Epithelial cell of esophagus (primary cell): ENCODE results near the gene EHMT1.

Source experiments
- DNase-seq: peaks from one replicate; pipeline ENCODE4 v3.0.0; 2010; ENCODE audit warnings: low read depth
- H3K4me3 ChIP-seq: 2 replicates; pipeline ENCODE4 v1.5.1; 2011; ENCODE audit warnings: mild to moderate bottlenecking, low read length, control low read depth
- TF ChIP-seq, protein P1 (sequence below): IDR thresholded peaks from 2 replicates; pipeline ENCODE4 v1.5.1; 2011; ENCODE audit warnings: low read depth, mild to moderate bottlenecking, low read length, control low read depth, inconsistent platforms; ENCODE audit not compliant: insufficient read depth; ENCODE audit errors: missing control alignments

Gene EHMT1

DNA sequence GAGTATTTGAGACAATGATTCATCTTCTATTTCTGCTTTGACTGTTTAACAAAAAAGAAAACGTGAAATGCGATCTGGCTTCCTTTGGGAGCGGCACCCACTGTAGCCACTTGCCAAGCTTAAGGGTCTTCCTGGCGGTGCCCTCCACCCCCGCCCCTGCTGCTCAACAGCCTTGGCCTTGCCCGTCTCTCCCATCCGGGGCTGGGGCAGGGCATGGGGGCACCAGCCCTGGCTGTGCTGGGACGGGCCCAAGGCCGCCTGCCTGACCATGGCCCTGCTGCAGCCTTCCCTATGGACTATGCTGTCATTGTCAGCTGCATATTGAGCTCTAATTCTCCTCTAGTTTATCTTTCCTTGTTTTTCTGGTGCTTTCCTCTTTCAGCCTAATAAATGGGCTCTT, 143.0 kb downstream of the EHMT1 start:
- H3K4me3 ChIP-seq = no peak overlapping the region
- no peak for DNase-seq
- TF ChIP-seq, protein P1, sequence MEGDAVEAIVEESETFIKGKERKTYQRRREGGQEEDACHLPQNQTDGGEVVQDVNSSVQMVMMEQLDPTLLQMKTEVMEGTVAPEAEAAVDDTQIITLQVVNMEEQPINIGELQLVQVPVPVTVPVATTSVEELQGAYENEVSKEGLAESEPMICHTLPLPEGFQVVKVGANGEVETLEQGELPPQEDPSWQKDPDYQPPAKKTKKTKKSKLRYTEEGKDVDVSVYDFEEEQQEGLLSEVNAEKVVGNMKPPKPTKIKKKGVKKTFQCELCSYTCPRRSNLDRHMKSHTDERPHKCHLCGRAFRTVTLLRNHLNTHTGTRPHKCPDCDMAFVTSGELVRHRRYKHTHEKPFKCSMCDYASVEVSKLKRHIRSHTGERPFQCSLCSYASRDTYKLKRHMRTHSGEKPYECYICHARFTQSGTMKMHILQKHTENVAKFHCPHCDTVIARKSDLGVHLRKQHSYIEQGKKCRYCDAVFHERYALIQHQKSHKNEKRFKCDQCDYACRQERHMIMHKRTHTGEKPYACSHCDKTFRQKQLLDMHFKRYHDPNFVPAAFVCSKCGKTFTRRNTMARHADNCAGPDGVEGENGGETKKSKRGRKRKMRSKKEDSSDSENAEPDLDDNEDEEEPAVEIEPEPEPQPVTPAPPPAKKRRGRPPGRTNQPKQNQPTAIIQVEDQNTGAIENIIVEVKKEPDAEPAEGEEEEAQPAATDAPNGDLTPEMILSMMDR = no peak

DNA sequence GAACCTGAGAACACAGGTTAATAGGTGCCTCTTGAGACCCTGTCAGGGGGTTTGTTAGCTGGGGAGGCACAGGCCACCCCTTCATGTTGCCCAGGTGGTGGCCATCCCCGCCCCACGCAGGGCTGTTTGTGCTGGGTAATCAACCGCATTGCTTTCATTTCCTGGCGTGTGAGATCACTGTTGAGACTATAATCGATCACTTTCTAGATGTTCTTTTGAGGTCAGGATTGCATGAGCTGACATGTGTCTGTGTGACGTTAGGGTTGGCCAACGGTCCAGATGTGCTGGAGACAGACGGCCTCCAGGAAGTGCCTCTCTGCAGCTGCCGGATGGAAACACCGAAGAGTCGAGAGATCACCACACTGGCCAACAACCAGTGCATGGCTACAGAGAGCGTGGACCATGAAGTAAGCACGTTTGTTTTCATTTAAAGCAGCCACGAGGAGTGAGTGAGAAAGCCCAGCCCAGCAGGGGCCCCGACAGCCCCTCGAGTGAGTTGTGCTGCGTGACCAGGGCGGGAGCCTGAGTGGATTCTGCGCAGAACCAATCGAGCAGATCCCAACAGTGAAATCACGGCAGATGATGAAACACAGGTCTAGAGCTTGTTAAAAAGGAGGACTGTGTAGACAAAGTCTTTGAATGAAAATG, 143.7 kb downstream of the EHMT1 start:
- DNase-seq = no peak
- H3K4me3 ChIP-seq = no peak overlapping the region
- TF ChIP-seq, protein P1 = no peak

DNA sequence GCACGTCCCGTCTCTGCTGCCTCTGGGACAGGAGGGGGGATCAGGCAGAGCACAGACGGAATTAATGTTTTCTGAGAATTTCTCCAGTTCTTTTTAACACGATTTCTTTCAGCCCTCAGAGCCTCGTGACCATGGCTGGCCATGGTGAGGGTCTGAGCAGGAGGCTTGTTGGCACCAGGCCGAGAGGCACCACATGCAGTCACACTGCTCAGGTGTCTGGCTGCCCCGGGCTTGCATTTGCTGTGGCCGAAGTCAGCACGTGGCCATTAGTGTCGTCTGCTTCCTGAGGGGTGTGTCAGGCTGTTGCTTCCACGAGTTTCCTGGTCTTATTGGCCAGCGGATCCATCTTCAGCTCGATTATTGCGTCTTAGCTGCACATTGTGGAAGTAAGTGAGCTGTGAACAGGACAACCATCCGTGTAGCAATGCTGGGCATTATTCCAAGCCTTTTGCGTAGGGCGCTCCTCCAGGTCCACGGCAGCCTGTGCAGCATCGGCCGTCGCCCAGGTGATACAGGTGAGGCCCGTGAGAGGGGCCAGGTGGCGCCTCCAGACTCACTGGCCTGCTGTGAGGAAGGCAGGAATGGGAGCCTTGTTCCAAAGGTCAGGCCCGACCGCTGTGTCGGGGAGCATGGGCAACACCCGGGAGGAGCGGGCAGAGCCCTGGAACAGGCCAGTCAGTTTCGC, 144.6 kb downstream of the EHMT1 start:
- TF ChIP-seq, protein P1 = no peak
- no peak for DNase-seq

DNA sequence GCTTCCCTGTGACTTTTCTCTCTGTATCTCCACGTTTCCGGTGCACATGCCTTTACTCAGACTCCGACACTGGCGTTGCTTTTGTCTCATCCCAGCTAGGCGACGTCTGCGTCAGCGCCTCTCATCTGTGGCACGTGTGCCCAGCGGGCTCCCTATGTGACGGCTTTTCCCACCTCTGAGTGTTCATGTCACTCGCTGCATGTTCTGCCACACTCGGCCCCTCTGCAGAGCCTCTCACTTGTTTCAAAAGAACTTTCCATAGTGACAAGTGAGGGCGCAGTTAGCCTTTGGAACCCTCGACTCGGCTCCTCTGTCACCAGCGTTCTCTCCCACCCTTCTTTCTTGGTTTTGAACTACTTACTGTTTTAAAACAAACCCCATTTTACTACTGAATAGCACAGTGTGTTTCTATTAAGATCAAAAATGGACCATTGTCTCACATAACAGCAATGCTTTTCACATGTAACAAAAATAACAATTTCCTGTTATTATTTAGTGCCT, 145.4 kb downstream of the EHMT1 start:
- TF ChIP-seq, protein P1 = no peak
- DNase-seq = no peak
- H3K4me3 ChIP-seq = no peak overlapping the region

More for the DNA sequence above, 144.6 kb downstream of the EHMT1 start:
- no peak overlapping the region for H3K4me3 ChIP-seq

DNA sequence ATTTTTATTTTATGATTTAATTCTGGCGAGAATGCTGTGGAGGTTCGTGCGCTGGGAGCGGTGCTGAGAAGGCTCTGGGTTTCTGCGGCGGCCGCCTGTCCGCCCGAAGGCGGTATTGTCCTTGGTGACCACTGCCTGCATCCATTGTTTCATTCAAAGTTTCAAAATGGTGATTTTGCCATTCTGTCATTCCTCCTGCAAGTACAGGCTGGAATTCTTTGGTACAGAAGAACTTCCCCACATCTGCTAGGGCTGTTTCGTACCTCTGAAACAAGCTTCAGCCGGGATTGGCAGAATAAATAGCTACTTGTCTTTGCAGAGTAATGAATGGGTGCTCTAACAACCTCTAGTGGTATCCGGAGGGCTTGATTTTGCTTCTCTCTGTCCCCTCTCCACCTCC, 146.2 kb downstream of the EHMT1 start:
- no peak overlapping the region for H3K4me3 ChIP-seq
- TF ChIP-seq, protein P1 = no peak
- no peak for DNase-seq

DNA sequence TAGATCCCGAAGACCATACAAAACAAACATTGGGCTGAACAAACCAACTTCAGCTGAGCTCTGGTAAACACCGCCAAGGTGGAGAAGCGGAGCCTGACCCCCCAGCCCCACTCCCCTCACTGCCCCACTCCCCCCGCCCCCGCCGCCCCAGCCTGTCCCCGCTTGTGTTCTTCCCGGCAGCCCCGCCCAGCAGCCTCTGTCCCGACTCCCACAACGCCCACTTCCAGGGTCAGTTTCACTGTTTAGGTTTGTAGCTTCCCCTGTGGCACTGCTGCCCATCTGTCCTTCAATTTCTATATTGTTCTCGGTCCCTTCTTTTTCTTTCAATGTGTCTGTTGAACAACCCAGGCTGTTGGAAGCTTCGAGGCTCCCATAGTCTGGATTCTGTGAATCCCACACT, 146.7 kb downstream of the EHMT1 start:
- TF ChIP-seq, protein P1 = no peak
- no peak for DNase-seq
- no peak overlapping the region for H3K4me3 ChIP-seq

DNA sequence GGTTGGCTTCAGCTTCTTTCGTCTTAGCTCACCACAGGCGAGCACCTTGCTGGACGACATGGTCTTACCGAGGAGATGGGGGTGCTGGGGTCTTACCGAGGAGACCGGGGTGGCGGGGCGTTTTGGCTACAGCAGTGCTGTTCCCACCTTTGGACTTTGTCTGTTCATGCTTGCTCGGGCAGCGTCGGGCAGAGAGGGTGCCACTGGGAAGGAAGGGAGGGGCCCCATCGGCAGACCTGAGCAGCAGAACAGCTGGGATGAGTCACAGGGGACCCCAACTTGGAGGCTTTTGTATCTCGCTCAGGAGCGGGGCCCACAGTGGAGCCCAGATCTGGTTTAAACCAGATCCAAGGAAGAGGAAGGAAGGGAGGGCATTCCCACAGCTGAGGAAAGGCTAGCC, 152.8 kb downstream of the EHMT1 start:
- H3K4me3 ChIP-seq = no peak overlapping the region
- no peak for DNase-seq
- TF ChIP-seq, protein P1 = no peak
